Body of pancreas (tissue), 4 donors: ENCODE measurements around the gene ATP13A3. TPM values are rescaled to one million over a fixed set of nuclear protein-coding genes. Genes with fewer than 3 reads are reported as not detected.
"Not testable (repeated sequence)": the region's sequence is repeated elsewhere in the genome, so short reads cannot be mapped to it uniquely, and the experiment has no call there.

Experiments used
- ATAC-seq: fragments of 150-250 bp; one replicate; pipeline ENCODE4 v1.9.1; 2016
- DNase-seq, 4 donors: peaks; one replicate each; pipeline ENCODE4 v3.0.0-alpha.2; 2019
- H3K27ac ChIP-seq, 4 donors: fragments of 200-600 bp; sonication (generic); 1 replicate in 3 of 4; 2 replicates in 1 of 4; pipeline versions ENCODE4 v1.5.1 to v1.6.1; 2016 to 2019; ENCODE audit warnings: mild to moderate bottlenecking in 1 of 4, mixed read lengths in 1 of 4, moderate library complexity in 1 of 4
- H3K27me3 ChIP-seq, 2 donors: fragments of 200-600 bp; sonication (generic); one replicate each; pipeline ENCODE4 v1.6.0; 2016; ENCODE audit warnings: mild to moderate bottlenecking in 1 of 2
- H3K36me3 ChIP-seq, 2 donors: fragments of 200-600 bp; sonication (generic); replicated peaks in 1 of 2; 2 replicates each; pipeline ENCODE4 v1.5.1; 2016; ENCODE audit warnings: low read depth in 2 of 2; ENCODE audit not compliant: insufficient read depth in 1 of 2
- H3K4me1 ChIP-seq: fragments of 200-600 bp; sonication (generic); one replicate; pipeline ENCODE4 v1.6.0; 2016
- H3K4me3 ChIP-seq, 2 donors: fragments of 200-600 bp; sonication (generic); 1 replicate in 1 of 2; 2 replicates in 1 of 2; pipeline ENCODE4 v1.5.1; 2016 to 2019
- H3K9me3 ChIP-seq, 3 donors: fragments of 200-600 bp; sonication (generic); 1 replicate in 2 of 3; 2 replicates in 1 of 3; pipeline ENCODE4 v1.5.1; 2016
- CTCF ChIP-seq, 7 experiments: fragments of 450-650 bp in 4 of 7; fragments of 200-600 bp in 3 of 7; sonication (generic) in 3 of 7; IDR thresholded peaks; one replicate each; pipeline ENCODE4 v1.5.1; 2016 to 2019; ENCODE audit warnings: antibody characterized with exemption in 7 of 7
- POLR2A ChIP-seq, 3 donors: fragments of 450-650 bp; IDR thresholded peaks; one replicate each; pipeline ENCODE4 v1.6.1; 2016; ENCODE audit warnings: antibody characterized with exemption in 3 of 3, mild to moderate bottlenecking in 2 of 3
- WGBS, 2 donors: methylation state at CpG; one replicate each; pipeline ENCODE4 v1.1.5; 2017; 5-methylcytosine and 5-hydroxymethylcytosine counted together
- intact Hi-C: fragments of 100-400 bp; cut with DNase I; formaldehyde crosslinking; loops from one replicate; pipeline ENCODE4 v1.15.1; 2023
- total RNA-seq, 2 donors: library from RNA; depleted of rRNA; stranded (reverse); fragments of >200 nt; gene quantifications; one replicate each; pipeline ENCODE4 v1.1.0, GENCODE V29; 2016

ATP13A3 gene
- total RNA-seq, 2 donors from 2014 or later, result 35.6 to 56.0 TPM

- ATAC-seq, result no peak
- WGBS, 2 donors, result 59 to 67% methylated on average over 7 of the region's 7 CpGs
Observed at GRCh38 chr3:194496217-194496919, 9.6 kb upstream of the ATP13A3 start.

GRCh38 chr3:194494951-194495374 is 8.2 kb upstream of the ATP13A3 start:
- WGBS, 2 donors, result 46 to 58% methylated on average over 5 of the region's 5 CpGs
- no peak overlapping the region for H3K27ac ChIP-seq

More at GRCh38 chr3:194496217-194496919, 9.6 kb upstream of the ATP13A3 start:
- Histone ChIP-seq H3K4me1 (no peaks in the 10 kb centered on the region), H3K4me3 (no peak overlapping the region), H3K27me3 (no peaks in the 10 kb centered on the region), H3K36me3 (no peaks in the 10 kb centered on the region), H3K27ac (no peak overlapping the region), H3K9me3 (no peaks in the 10 kb centered on the region)
- no peak for DNase-seq
- intact Hi-C loops, result no loop called here
- TF ChIP-seq CTCF (IDR thresholded peaks at IDR 0.05), result no peak
- no peak for TF ChIP-seq POLR2A (IDR thresholded peaks at IDR 0.05)

GRCh38 chr3:194493995-194494927 is 7.5 kb upstream of the ATP13A3 start:
- H3K36me3 ChIP-seq, H3K4me3 ChIP-seq, H3K27ac ChIP-seq, intact Hi-C loops, DNase-seq, H3K27me3 ChIP-seq, H3K9me3 ChIP-seq, H3K4me1 ChIP-seq, ATAC-seq: not testable (repeated sequence)
- WGBS, 2 donors, result 82 to 84% methylated on average over 10 of the region's 10 CpGs

More at GRCh38 chr3:194494951-194495374, 8.2 kb upstream of the ATP13A3 start:
- TF ChIP-seq POLR2A (IDR thresholded peaks at IDR 0.05) (no peak), CTCF (IDR thresholded peaks at IDR 0.05) (no peak)
- peak in 1 of 4 donors; percentile 23 for DNase-seq
- no peak for ATAC-seq
- H3K4me1 ChIP-seq, result no peaks in the 10 kb centered on the region
- no peaks in the 10 kb centered on the region for H3K36me3 ChIP-seq
- intact Hi-C loops, result no loop called here
- H3K4me3 ChIP-seq, result no peak overlapping the region
- H3K27me3 ChIP-seq, result no peaks in the 10 kb centered on the region
- no peaks in the 10 kb centered on the region for H3K9me3 ChIP-seq

- WGBS, 2 donors, result 61 to 83% methylated on average over 5 of the region's 5 CpGs
- Histone ChIP-seq H3K4me3 (no peak overlapping the region), H3K36me3 (no peaks in the 10 kb centered on the region), H3K9me3 (no peaks in the 10 kb centered on the region), H3K27ac (no peak overlapping the region), H3K27me3 (no peaks in the 10 kb centered on the region), H3K4me1 (peaks cover 17% of the 10 kb centered on the region)
- peak in 1 of 4 donors; percentile 40 for DNase-seq
- intact Hi-C loops, result no loop called here
- ATAC-seq, result no peak
- TF ChIP-seq POLR2A (IDR thresholded peaks at IDR 0.05) (no peak), CTCF (IDR thresholded peaks at IDR 0.05) (no peak)
Observed at GRCh38 chr3:194492001-194492400, 5.2 kb upstream of the ATP13A3 start.
